ENCODE results near the gene CCSER1. TPM values are rescaled to one million over a fixed set of nuclear protein-coding genes. Genes with fewer than 3 reads are reported as not detected.

The CCSER1 gene
- polyA plus RNA-seq, 1 donor from 2014 or later, result 20.8 TPM

- no peak overlapping the region for H2AFZ ChIP-seq (ENCODE audit: low read depth, low read length)
- no peaks in the 10 kb centered on the region for H3K36me3 ChIP-seq (ENCODE audit: insufficient read depth, low read length)
- no peaks in the 10 kb centered on the region for H3K9me2 ChIP-seq (ENCODE audit: insufficient read depth, low read length)
- no peaks in the 10 kb centered on the region for H3F3A ChIP-seq (ENCODE audit: insufficient read depth, low read length, poor library complexity, severe bottlenecking)
- H3K27me3 ChIP-seq (ENCODE audit: insufficient read depth, low read depth, low read length), result no peaks in the 10 kb centered on the region
- H3K4me3 ChIP-seq (ENCODE audit: low read length), result no peak overlapping the region
- TF ChIP-seq EP300 (conservative IDR thresholded peaks at IDR 0.05; ENCODE audit: poor library complexity, severe bottlenecking) (no peak), REST (IDR thresholded peaks at IDR 0.05; ENCODE audit: borderline replicate concordance) (no peak)
- H3K79me2 ChIP-seq (replicated peaks; ENCODE audit: insufficient read depth, low read length), result no peaks in the 10 kb centered on the region
- no peak overlapping the region for H3K4me2 ChIP-seq (ENCODE audit: low read length)
- no peaks in the 10 kb centered on the region for H3K9me3 ChIP-seq (ENCODE audit: low read length)
- H4K20me1 ChIP-seq (ENCODE audit: insufficient read depth), result no peaks in the 10 kb centered on the region
- no peak overlapping the region for H3K27ac ChIP-seq (ENCODE audit: low read length)
- no peak overlapping the region for H3K9ac ChIP-seq (ENCODE audit: low read length)
These were observed 203.4 kb downstream of the CCSER1 start for GRCh38 chr4:90330546-90330945.

DNA sequence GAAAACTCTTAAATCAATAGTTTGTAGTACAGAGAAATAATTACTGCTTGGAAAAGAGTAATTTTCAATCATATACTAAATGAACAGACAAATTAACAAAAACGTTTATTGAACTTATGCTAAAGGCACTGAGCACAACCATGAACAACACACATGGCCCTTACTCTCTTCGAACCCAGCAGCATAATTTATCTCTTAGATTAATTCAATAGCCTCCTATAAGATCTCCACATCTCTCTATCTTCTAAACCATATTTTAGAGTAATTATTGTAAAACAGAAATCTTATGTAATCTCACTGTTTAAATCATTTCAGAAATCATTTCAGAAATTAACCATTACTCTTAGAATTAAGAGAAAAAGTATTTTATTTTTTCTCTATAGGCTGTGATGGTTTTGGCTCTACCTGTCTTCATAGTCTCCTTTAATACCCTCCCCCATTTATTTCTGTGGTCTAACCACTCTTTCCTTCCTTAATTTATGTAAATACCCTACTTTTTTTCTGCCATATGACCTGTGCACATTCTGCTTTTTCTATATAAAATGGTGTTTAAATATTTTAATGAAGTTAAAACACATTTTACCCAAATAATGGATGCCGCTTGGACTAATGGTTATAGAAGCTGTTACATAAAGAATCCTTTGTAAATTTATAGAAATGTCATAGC, 218.5 kb downstream of the CCSER1 start:
- no peaks in the 10 kb centered on the region for H3K79me2 ChIP-seq (replicated peaks; ENCODE audit: insufficient read depth, low read length)
- H3K36me3 ChIP-seq (ENCODE audit: insufficient read depth, low read length), result no peaks in the 10 kb centered on the region
- TF ChIP-seq EZH2 (IDR thresholded peaks at IDR 0.05; ENCODE audit: borderline replicate concordance, insufficient read depth, low read length, poor library complexity, severe bottlenecking) (no peak), POLR2AphosphoS5 (IDR thresholded peaks at IDR 0.05) (no peak), REST (IDR thresholded peaks at IDR 0.05; ENCODE audit: borderline replicate concordance) (no peak), EP300 (conservative IDR thresholded peaks at IDR 0.05; ENCODE audit: poor library complexity, severe bottlenecking) (no peak), TAF1 (IDR thresholded peaks at IDR 0.05; ENCODE audit: low read depth) (no peak), SMC3 (conservative IDR thresholded peaks at IDR 0.05; ENCODE audit: poor library complexity) (no peak), MXI1 (conservative IDR thresholded peaks at IDR 0.05; ENCODE audit: poor library complexity, severe bottlenecking) (no peak), RAD21 (conservative IDR thresholded peaks at IDR 0.05) (no peak)
- TF ChIP-seq, protein P1, sequence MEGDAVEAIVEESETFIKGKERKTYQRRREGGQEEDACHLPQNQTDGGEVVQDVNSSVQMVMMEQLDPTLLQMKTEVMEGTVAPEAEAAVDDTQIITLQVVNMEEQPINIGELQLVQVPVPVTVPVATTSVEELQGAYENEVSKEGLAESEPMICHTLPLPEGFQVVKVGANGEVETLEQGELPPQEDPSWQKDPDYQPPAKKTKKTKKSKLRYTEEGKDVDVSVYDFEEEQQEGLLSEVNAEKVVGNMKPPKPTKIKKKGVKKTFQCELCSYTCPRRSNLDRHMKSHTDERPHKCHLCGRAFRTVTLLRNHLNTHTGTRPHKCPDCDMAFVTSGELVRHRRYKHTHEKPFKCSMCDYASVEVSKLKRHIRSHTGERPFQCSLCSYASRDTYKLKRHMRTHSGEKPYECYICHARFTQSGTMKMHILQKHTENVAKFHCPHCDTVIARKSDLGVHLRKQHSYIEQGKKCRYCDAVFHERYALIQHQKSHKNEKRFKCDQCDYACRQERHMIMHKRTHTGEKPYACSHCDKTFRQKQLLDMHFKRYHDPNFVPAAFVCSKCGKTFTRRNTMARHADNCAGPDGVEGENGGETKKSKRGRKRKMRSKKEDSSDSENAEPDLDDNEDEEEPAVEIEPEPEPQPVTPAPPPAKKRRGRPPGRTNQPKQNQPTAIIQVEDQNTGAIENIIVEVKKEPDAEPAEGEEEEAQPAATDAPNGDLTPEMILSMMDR (IDR thresholded peaks at IDR 0.05; ENCODE audit: poor library complexity, severe bottlenecking), result no peak
- H3F3A ChIP-seq (ENCODE audit: insufficient read depth, low read length, poor library complexity, severe bottlenecking), result no peaks in the 10 kb centered on the region
- H3K9me2 ChIP-seq (ENCODE audit: insufficient read depth, low read length), result no peaks in the 10 kb centered on the region
- H3K27ac ChIP-seq (ENCODE audit: low read length), result no peak overlapping the region
- H4K20me1 ChIP-seq (ENCODE audit: insufficient read depth), result no peaks in the 10 kb centered on the region
- no peaks in the 10 kb centered on the region for H3K27me3 ChIP-seq (ENCODE audit: insufficient read depth, low read depth, low read length)
- H3K9ac ChIP-seq (ENCODE audit: low read length), result no peak overlapping the region
- no peak overlapping the region for H3K4me2 ChIP-seq (ENCODE audit: low read length)
- no peak overlapping the region for H2AFZ ChIP-seq (ENCODE audit: low read depth, low read length)
- H3K4me3 ChIP-seq (ENCODE audit: low read length), result no peak overlapping the region
- H3K9me3 ChIP-seq (ENCODE audit: low read length), result no peaks in the 10 kb centered on the region

Data from neural cell (in vitro differentiated cells).